NCI-H1436 (cell line): Measurements from ENCODE around the gene ARL15.

ENCODE experiments used
- DNase-seq: peaks from one replicate; lab custom pipeline; 2025; lab: John Stamatoyannopoulos, UW

ARL15 gene

GRCh38 chr5:54022223-54022622 lies 288.1 kb downstream of the ARL15 start:
- no peak for DNase-seq

- no peak for DNase-seq
These were observed 288.8 kb downstream of the ARL15 start for GRCh38 chr5:54021431-54022164.

- DNase-seq, result no peak
These were observed 291.9 kb downstream of the ARL15 start for GRCh38 chr5:54018438-54018837.

- DNase-seq, result no peak
These were observed 292.8 kb downstream of the ARL15 start for GRCh38 chr5:54017580-54017979.

GRCh38 chr5:54013556-54014194 lies 296.7 kb downstream of the ARL15 start:
- no peak for DNase-seq

GRCh38 chr5:54009828-54010227 lies 300.5 kb downstream of the ARL15 start:
- DNase-seq, result no peak

- DNase-seq, result no peak
These were observed 301.0 kb downstream of the ARL15 start for GRCh38 chr5:54009357-54009756.

GRCh38 chr5:54007827-54008777 lies 302.3 kb downstream of the ARL15 start:
- DNase-seq, result no peak

GRCh38 chr5:54004697-54005096 lies 305.7 kb downstream of the ARL15 start:
- no peak for DNase-seq

GRCh38 chr5:54002779-54003178 lies 307.6 kb downstream of the ARL15 start:
- DNase-seq, result no peak

GRCh38 chr5:54001976-54002775 lies 308.2 kb downstream of the ARL15 start:
- DNase-seq, result no peak

- no peak for DNase-seq
These were observed 310.4 kb downstream of the ARL15 start for GRCh38 chr5:54000011-54000410.

GRCh38 chr5:53997736-53998627 lies 312.4 kb downstream of the ARL15 start:
- no peak for DNase-seq

GRCh38 chr5:53996008-53996407 lies 314.4 kb downstream of the ARL15 start:
- DNase-seq, result no peak

GRCh38 chr5:53994148-53994547 lies 316.2 kb downstream of the ARL15 start:
- no peak for DNase-seq

GRCh38 chr5:53991942-53992341 lies 318.4 kb downstream of the ARL15 start:
- DNase-seq, result no peak

GRCh38 chr5:53987101-53987500 lies 323.3 kb downstream of the ARL15 start:
- DNase-seq, result no peak

GRCh38 chr5:53985796-53986195 lies 324.6 kb downstream of the ARL15 start:
- DNase-seq, result no peak

GRCh38 chr5:53984971-53985370 lies 325.4 kb downstream of the ARL15 start:
- no peak for DNase-seq

GRCh38 chr5:53983568-53984460 lies 326.6 kb downstream of the ARL15 start:
- no peak for DNase-seq
